BLaER1 (cell line): ENCODE data around the gene ETFA.
"Not testable (repeated sequence)": the region's sequence is repeated elsewhere in the genome, so short reads cannot be mapped to it uniquely, and the experiment has no call there.

Experiments used
- H3K27ac ChIP-seq: shearing (Covaris generic); formaldehyde crosslinking; 2 replicates; pipeline ENCODE4 v1.8.1; 2022
- H3K27me3 ChIP-seq: shearing (Covaris generic); formaldehyde crosslinking; 2 replicates; pipeline ENCODE4 v1.8.1; 2022
- H3K36me3 ChIP-seq: shearing (Covaris generic); formaldehyde crosslinking; 2 replicates; pipeline ENCODE4 v1.8.1; 2022
- H3K4me1 ChIP-seq: shearing (Covaris generic); formaldehyde crosslinking; 2 replicates; pipeline ENCODE4 v1.8.1; 2022
- H3K4me2 ChIP-seq: shearing (Covaris generic); formaldehyde crosslinking; 2 replicates; pipeline ENCODE4 v1.8.1; 2022
- H3K4me3 ChIP-seq: shearing (Covaris generic); formaldehyde crosslinking; 2 replicates; pipeline ENCODE4 v1.8.1; 2022
- H3K9ac ChIP-seq: shearing (Covaris generic); formaldehyde crosslinking; 2 replicates; pipeline ENCODE4 v1.8.1; 2022
- H3K9me3 ChIP-seq: shearing (Covaris generic); formaldehyde crosslinking; 2 replicates; pipeline ENCODE4 v1.8.1; 2022
- H4K20me1 ChIP-seq: shearing (Covaris generic); formaldehyde crosslinking; 2 replicates; pipeline ENCODE4 v1.8.1; 2022
- Cebpa-rat ChIP-seq: shearing (Covaris generic); IDR thresholded peaks from 2 replicates; pipeline ENCODE4 v1.8.1; 2022

ETFA gene

DNA sequence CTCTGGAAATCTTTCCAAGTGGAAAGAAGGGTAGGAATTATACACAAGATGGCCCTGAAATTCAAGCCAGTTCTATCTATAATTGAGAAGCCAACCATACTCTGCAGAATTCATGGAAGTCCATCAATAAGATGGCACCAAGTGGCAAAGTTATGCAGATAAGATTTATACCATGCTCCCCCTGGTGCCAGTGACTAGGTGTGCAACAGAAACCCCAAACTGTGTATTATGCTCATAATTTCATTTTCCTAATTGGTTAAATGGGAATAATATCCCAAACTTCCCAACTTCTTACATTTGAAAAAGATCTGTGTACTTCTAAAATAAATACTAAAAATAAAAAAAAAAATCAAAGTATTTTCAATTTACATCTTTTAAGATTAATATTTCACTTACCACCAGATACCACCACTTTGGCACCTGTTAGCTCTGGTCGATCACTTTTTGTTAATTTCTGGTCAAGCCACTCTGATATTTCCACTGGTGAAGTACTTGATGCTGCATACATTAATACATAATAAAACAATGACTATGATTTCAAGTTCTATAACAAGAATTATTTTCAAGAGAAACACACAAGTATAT is 25.9 kb downstream of the ETFA start:
- H3K27ac ChIP-seq, result no peak overlapping the region
- H3K9ac ChIP-seq, result no peak overlapping the region
- no peak for TF ChIP-seq Cebpa-rat
- H3K9me3 ChIP-seq, result no peaks in the 10 kb centered on the region
- H3K27me3 ChIP-seq, result no peaks in the 10 kb centered on the region
- no peak overlapping the region for H3K4me3 ChIP-seq
- H3K36me3 ChIP-seq, result peaks cover 84% of the 10 kb centered on the region
- no peak overlapping the region for H3K4me2 ChIP-seq
- peaks cover 15% of the 10 kb centered on the region; the same call in 1 of the 2 replicates for H3K4me1 ChIP-seq
- H4K20me1 ChIP-seq, result peaks cover 23% of the 10 kb centered on the region

DNA sequence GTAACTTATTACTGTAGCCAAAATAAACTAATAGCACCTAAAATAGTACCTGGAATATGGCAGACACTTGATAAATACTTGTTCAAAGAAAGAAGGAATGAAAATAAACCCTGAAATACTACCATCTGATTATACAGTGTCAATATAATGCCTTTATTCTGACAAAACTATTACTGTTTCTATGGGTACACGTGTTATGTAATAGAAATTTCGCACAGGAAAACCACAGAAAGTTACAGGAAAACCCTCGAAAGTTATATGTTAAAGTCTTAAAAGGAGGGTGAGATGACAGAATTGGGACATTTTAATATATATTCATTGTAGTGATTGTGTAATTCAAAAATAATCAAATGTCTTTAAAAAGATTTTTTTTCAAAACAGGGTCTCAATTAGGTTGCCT is 28.8 kb downstream of the ETFA start:
- Histone ChIP-seq H3K4me3 (no peak overlapping the region), H3K4me1 (peaks cover 15% of the 10 kb centered on the region; the same call in 1 of the 2 replicates), H3K36me3 (peaks cover 91% of the 10 kb centered on the region), H3K4me2 (no peak overlapping the region), H3K9me3 (no peaks in the 10 kb centered on the region), H3K27me3 (no peaks in the 10 kb centered on the region), H3K27ac (no peak overlapping the region), H3K9ac (no peak overlapping the region), H4K20me1 (no peaks in the 10 kb centered on the region; the same call in 1 of the 2 replicates)
- TF ChIP-seq Cebpa-rat, result no peak

DNA sequence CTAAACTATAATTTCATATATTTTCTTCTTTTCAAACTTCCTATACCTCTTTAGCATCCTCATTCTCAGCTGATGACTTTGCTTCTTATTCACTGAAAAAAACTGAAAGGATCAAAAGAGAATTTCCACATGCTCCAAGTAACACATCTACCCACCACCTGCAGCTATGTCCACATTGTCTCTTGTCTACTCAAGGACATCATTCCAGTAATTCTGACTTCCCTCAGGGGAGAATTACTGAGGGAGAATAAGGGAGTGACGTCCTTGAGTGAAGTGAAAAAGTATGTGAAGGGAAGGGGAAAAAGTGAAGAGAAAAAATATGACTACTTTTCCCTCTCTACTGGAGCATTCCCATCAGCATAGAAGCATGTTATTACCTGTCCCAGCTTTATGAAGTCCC is 32.6 kb downstream of the ETFA start:
- no peaks in the 10 kb centered on the region for H3K9me3 ChIP-seq
- H3K9ac ChIP-seq, result no peak overlapping the region
- no peak overlapping the region for H3K4me2 ChIP-seq
- no peaks in the 10 kb centered on the region for H3K27me3 ChIP-seq
- H3K27ac ChIP-seq, result no peak overlapping the region
- H3K4me1 ChIP-seq, result peaks cover 8% of the 10 kb centered on the region; the same call in 1 of the 2 replicates
- peaks cover 89% of the 10 kb centered on the region for H3K36me3 ChIP-seq
- no peak overlapping the region for H3K4me3 ChIP-seq
- no peak for TF ChIP-seq Cebpa-rat
- H4K20me1 ChIP-seq, result no peaks in the 10 kb centered on the region

DNA sequence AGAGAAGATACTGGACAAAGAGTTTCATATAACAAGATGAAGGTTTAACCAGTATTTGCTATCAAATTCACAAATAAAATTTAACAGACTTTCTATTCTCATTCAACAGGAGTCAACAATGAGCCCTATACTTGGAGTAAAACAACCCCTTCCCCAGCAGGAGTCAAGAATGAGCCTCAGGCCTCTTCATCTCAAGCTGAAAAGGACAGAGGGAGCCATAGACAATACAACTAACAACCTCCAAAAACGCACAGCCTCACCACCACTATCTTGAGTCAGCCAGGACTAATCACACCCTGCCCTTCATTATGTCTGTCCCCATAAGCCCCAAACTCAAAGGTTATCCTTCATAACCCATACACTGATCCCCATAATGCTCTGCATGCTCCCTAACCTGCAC is 36.4 kb downstream of the ETFA start:
- Histone ChIP-seq H3K27ac (no peak overlapping the region), H4K20me1 (no peaks in the 10 kb centered on the region), H3K36me3 (peaks cover 87% of the 10 kb centered on the region)

GRCh38 chr15:76274226-76274625 is 37.0 kb downstream of the ETFA start:
- no peak overlapping the region for H3K4me2 ChIP-seq

More for the DNA sequence above, 36.4 kb downstream of the ETFA start:
- no peaks in the 10 kb centered on the region for H3K27me3 ChIP-seq
- H3K4me2 ChIP-seq, result no peak overlapping the region
- no peak overlapping the region for H3K9ac ChIP-seq
- no peak overlapping the region for H3K4me3 ChIP-seq
- TF ChIP-seq Cebpa-rat, result no peak
- no peaks in the 10 kb centered on the region for H3K4me1 ChIP-seq
- peaks cover 13% of the 10 kb centered on the region for H3K9me3 ChIP-seq

GRCh38 chr15:76270876-76271275 is 40.4 kb downstream of the ETFA start:
- Histone ChIP-seq H3K4me2 (no peak overlapping the region), H3K4me1 (no peaks in the 10 kb centered on the region), H3K27ac (no peak overlapping the region), H3K9me3 (peaks cover 52% of the 10 kb centered on the region), H3K27me3 (no peaks in the 10 kb centered on the region), H3K4me3 (no peak overlapping the region), H3K9ac (no peak overlapping the region), H3K36me3 (peaks cover 87% of the 10 kb centered on the region), H4K20me1 (no peaks in the 10 kb centered on the region)
- no peak for TF ChIP-seq Cebpa-rat

More at GRCh38 chr15:76274226-76274625, 37.0 kb downstream of the ETFA start:
- Histone ChIP-seq H3K9ac (no peak overlapping the region), H3K36me3 (peaks cover 87% of the 10 kb centered on the region), H4K20me1 (no peaks in the 10 kb centered on the region), H3K9me3 (peaks cover 19% of the 10 kb centered on the region), H3K27ac (no peak overlapping the region), H3K27me3 (no peaks in the 10 kb centered on the region), H3K4me3 (no peak overlapping the region), H3K4me1 (no peaks in the 10 kb centered on the region)
- no peak for TF ChIP-seq Cebpa-rat

- no peak overlapping the region for H3K27ac ChIP-seq
- no peak overlapping the region for H3K4me3 ChIP-seq
- no peaks in the 10 kb centered on the region for H4K20me1 ChIP-seq
- peaks cover 90% of the 10 kb centered on the region for H3K9me3 ChIP-seq
- no peaks in the 10 kb centered on the region for H3K4me1 ChIP-seq
- TF ChIP-seq Cebpa-rat, result no peak
- peaks cover 100% of the 10 kb centered on the region for H3K36me3 ChIP-seq
- no peaks in the 10 kb centered on the region for H3K27me3 ChIP-seq
- H3K9ac ChIP-seq, result no peak overlapping the region
- no peak overlapping the region for H3K4me2 ChIP-seq
Observed at GRCh38 chr15:76267077-76267476, 44.2 kb downstream of the ETFA start.

DNA sequence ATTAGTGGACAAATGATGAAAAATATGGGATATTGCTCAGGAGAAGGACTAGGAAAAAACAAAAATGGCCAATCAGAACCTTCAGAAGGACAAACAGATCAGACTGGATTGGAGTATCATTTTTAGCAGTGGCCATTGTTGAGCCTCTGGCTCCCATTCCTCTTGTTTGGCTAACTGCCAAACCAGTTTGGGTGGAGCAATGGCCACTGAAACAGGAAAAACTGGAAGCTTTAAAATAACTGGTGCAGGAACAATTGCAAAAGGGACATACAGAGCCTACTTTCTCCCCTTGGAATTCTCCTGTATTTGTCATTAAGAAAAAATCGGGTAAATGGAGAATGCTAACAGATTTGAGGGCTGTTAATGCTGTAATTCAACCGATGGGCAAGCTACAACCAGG is 45.5 kb downstream of the ETFA start:
- H3K4me3 ChIP-seq, H3K27me3 ChIP-seq, H3K4me2 ChIP-seq, H3K27ac ChIP-seq, H3K9ac ChIP-seq, H4K20me1 ChIP-seq, H3K4me1 ChIP-seq: not testable (repeated sequence)
- peaks cover 98% of the 10 kb centered on the region for H3K9me3 ChIP-seq
- H3K36me3 ChIP-seq, result peaks cover 100% of the 10 kb centered on the region

GRCh38 chr15:76260246-76260938 is 50.9 kb downstream of the ETFA start:
- no peaks in the 10 kb centered on the region for H3K27me3 ChIP-seq
- H3K9me3 ChIP-seq, result peaks cover 80% of the 10 kb centered on the region
- no peaks in the 10 kb centered on the region for H3K4me1 ChIP-seq
- peaks cover 94% of the 10 kb centered on the region for H3K36me3 ChIP-seq
- no peak overlapping the region for H3K4me3 ChIP-seq
- no peak overlapping the region for H3K27ac ChIP-seq
- TF ChIP-seq Cebpa-rat, result no peak
- no peak overlapping the region for H3K4me2 ChIP-seq
- H3K9ac ChIP-seq, result no peak overlapping the region
- H4K20me1 ChIP-seq, result no peaks in the 10 kb centered on the region

- Histone ChIP-seq H3K4me1 (0 out of 2 replicates have a peak, but pooled peaks cover under 1% of the 10 kb centered on the region), H4K20me1 (no peaks in the 10 kb centered on the region), H3K36me3 (peaks cover 92% of the 10 kb centered on the region), H3K4me2 (no peak overlapping the region), H3K27me3 (no peaks in the 10 kb centered on the region), H3K27ac (no peak overlapping the region), H3K9me3 (peaks cover 76% of the 10 kb centered on the region), H3K4me3 (no peak overlapping the region), H3K9ac (no peak overlapping the region)
- no peak for TF ChIP-seq Cebpa-rat
Observed at GRCh38 chr15:76259392-76259791, 51.9 kb downstream of the ETFA start.
